ENCODE measurements around the gene SLC7A4.
"Not testable (repeated sequence)": the region's sequence is repeated elsewhere in the genome, so short reads cannot be mapped to it uniquely, and the experiment has no call there.

SLC7A4 gene

GRCh38 chr22:21042978-21043859, 10.9 kb upstream of the SLC7A4 start:
- DNase-seq = no peak

- no peak for DNase-seq
These were observed 9.6 kb upstream of the SLC7A4 start for GRCh38 chr22:21041937-21042336.

- DNase-seq = not testable (repeated sequence)
These were observed 6.8 kb upstream of the SLC7A4 start for GRCh38 chr22:21039158-21039557.

- no peak for DNase-seq
These were observed 6.0 kb upstream of the SLC7A4 start for GRCh38 chr22:21038405-21038804.

- no peak for DNase-seq
These were observed 2.6 kb upstream of the SLC7A4 start for GRCh38 chr22:21034989-21035388.

- peak; percentile 19 for DNase-seq
These were observed 1.5 kb upstream of the SLC7A4 start for GRCh38 chr22:21033895-21034294.

GRCh38 chr22:21032868-21033688, 717 bp upstream of the SLC7A4 start:
- no peak for DNase-seq

GRCh38 chr22:21031545-21032036, 770 bp downstream of the SLC7A4 start:
- no peak for DNase-seq

GRCh38 chr22:21030621-21031544, 1.5 kb downstream of the SLC7A4 start:
- DNase-seq = no peak

GRCh38 chr22:21030032-21030431, 2.3 kb downstream of the SLC7A4 start:
- no peak for DNase-seq

GRCh38 chr22:21029486-21030025, 2.8 kb downstream of the SLC7A4 start:
- DNase-seq = no peak

- DNase-seq = no peak
These were observed 3.8 kb downstream of the SLC7A4 start for GRCh38 chr22:21028277-21029251.

GRCh38 chr22:21026783-21027692, 5.3 kb downstream of the SLC7A4 start:
- DNase-seq = no peak

- no peak for DNase-seq
These were observed 6.3 kb downstream of the SLC7A4 start for GRCh38 chr22:21025763-21026755.

- no peak for DNase-seq
These were observed 7.1 kb downstream of the SLC7A4 start for GRCh38 chr22:21025266-21025665.

GRCh38 chr22:21022955-21023614, 9.3 kb downstream of the SLC7A4 start:
- DNase-seq = no peak

GRCh38 chr22:21022507-21022906, 9.9 kb downstream of the SLC7A4 start:
- no peak for DNase-seq

- DNase-seq = peak; percentile 31
These were observed 11.4 kb downstream of the SLC7A4 start for GRCh38 chr22:21020802-21021429.

Data from activated CD4-positive, alpha-beta T cell treated with anti-CD3 and anti-CD28 coated beads, Interleukin-10, Interleukin-2, amounts not matched to agents 100 ng/mL and 50 ng/mL, durations not matched to agents 16 hours and 8 hours (primary cell).